ENCODE results near the gene HAND2. TPM values are rescaled to one million over a fixed set of nuclear protein-coding genes. Genes with fewer than 3 reads are reported as not detected.

HAND2 gene
- total RNA-seq, 1 donor from 2014 or later: not detected

DNA sequence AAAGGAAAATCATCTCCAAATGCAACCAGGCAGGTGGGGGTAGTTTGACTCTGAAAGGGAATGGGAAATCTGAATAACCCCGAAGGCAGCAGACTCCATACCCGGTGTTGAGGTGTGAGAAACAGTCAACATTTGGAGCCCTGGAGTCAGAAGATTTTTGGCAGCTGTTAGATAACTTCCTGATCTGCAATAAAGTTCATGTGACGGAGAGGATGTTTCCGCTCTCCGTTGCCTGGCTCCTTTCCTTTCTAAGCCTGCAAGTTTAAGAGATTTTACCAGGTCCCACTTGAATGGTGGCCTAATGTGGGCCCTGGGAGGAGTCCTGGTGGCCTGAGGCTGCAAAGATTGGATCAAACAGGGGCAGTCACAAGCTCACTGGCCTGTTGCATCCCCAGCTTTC lies 27.7 kb downstream of the HAND2 start:
- Mint-ChIP-seq H3K27me3 (ENCODE audit: unreplicated experiment) (peaks cover 37% of the 10 kb centered on the region), H3K4me3 (ENCODE audit: unreplicated experiment) (no peak overlapping the region), H3K9me3 (ENCODE audit: unreplicated experiment) (peaks cover 7% of the 10 kb centered on the region), H3K36me3 (ENCODE audit: unreplicated experiment) (peaks cover 3% of the 10 kb centered on the region), H3K4me1 (ENCODE audit: low read depth, unreplicated experiment) (peaks cover 3% of the 10 kb centered on the region), H3K27ac (ENCODE audit: unreplicated experiment) (no peak overlapping the region)
- TF ChIP-seq, protein P1, sequence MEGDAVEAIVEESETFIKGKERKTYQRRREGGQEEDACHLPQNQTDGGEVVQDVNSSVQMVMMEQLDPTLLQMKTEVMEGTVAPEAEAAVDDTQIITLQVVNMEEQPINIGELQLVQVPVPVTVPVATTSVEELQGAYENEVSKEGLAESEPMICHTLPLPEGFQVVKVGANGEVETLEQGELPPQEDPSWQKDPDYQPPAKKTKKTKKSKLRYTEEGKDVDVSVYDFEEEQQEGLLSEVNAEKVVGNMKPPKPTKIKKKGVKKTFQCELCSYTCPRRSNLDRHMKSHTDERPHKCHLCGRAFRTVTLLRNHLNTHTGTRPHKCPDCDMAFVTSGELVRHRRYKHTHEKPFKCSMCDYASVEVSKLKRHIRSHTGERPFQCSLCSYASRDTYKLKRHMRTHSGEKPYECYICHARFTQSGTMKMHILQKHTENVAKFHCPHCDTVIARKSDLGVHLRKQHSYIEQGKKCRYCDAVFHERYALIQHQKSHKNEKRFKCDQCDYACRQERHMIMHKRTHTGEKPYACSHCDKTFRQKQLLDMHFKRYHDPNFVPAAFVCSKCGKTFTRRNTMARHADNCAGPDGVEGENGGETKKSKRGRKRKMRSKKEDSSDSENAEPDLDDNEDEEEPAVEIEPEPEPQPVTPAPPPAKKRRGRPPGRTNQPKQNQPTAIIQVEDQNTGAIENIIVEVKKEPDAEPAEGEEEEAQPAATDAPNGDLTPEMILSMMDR (IDR thresholded peaks at IDR 0.05; ENCODE audit: partially characterized antibody, unreplicated experiment): no peak
- DNase-seq: no peak

DNA sequence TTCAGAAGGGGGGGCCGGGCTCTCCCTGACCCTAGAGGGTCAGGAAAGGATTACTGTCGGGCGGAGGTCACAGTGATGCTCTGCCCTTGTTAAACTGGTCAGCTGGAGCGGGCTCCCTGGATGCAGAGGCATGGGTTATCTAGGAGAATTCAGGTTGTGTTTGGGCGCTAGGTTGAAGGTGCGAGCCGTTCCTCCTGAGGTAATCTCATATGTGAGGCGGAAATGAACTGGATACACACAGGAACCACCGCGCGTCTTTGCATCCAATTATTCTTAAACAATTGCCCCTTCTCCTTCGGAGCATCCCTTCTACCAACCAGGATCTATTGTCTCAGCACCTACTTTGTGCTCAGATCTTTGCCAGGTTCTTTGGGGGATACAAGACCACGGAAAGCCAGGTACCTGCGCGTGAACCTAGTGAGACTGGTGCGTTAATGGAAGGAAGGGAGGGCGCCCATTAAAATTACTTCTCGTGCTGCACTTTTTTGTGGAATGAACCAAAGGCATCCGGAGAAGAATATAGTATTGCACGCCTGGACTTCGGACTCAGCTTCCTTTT lies 28.4 kb downstream of the HAND2 start:
- H3K27ac Mint-ChIP-seq (ENCODE audit: unreplicated experiment): no peak overlapping the region
- peaks cover 3% of the 10 kb centered on the region for H3K4me1 Mint-ChIP-seq (ENCODE audit: low read depth, unreplicated experiment)
- peaks cover 7% of the 10 kb centered on the region for H3K9me3 Mint-ChIP-seq (ENCODE audit: unreplicated experiment)
- peaks cover 3% of the 10 kb centered on the region for H3K36me3 Mint-ChIP-seq (ENCODE audit: unreplicated experiment)
- no peak for DNase-seq
- H3K27me3 Mint-ChIP-seq (ENCODE audit: unreplicated experiment): peaks cover 36% of the 10 kb centered on the region
- peak overlapping the region; percentile 63 for H3K4me3 Mint-ChIP-seq (ENCODE audit: unreplicated experiment)
- TF ChIP-seq, protein P1 (IDR thresholded peaks at IDR 0.05; ENCODE audit: partially characterized antibody, unreplicated experiment): no peak

DNA sequence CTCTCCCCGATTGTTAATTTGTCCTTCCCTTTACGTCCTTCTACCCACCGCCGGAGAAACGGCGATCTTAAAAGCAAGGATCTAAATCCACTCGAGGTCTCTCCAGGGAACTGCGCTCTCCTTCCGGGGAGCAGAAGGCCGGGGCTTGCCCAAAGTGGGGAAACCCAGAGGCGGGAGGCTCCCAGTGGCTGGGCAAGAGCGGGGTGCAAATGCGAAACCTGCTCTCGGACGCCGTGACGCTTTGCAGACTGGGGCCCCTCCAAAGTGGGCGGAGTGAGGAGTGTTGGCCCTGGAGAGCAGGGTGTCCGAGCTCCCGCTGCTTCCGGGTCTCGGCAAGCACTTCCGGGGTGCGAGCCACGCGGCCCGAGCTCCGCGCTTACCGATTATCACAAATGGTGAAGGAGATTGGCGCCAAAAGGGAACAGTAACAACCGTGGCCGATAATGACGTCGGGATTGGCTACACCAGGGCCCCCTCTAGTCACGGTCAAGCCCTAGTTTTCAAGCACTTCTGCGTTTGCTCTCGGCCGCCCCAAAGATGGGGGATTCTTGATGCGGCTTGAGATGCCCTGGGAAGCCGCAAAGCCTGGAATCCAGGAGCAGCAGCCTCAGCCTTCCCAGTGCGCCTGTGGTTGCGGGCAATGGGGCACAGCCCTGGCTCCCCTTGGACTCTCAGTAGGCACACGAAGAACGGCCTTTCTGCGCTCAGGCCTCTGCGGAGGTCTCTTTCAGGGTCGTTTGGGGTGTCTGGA lies 29.0 kb downstream of the HAND2 start:
- Mint-ChIP-seq H3K27ac (ENCODE audit: unreplicated experiment) (no peak overlapping the region), H3K27me3 (ENCODE audit: unreplicated experiment) (peaks cover 33% of the 10 kb centered on the region), H3K4me3 (ENCODE audit: unreplicated experiment) (peak overlapping the region; percentile 63), H3K4me1 (ENCODE audit: low read depth, unreplicated experiment) (peaks cover 3% of the 10 kb centered on the region), H3K9me3 (ENCODE audit: unreplicated experiment) (peaks cover 7% of the 10 kb centered on the region), H3K36me3 (ENCODE audit: unreplicated experiment) (peaks cover 3% of the 10 kb centered on the region)
- TF ChIP-seq, protein P1 (IDR thresholded peaks at IDR 0.05; ENCODE audit: partially characterized antibody, unreplicated experiment): no peak
- no peak for DNase-seq

DNA sequence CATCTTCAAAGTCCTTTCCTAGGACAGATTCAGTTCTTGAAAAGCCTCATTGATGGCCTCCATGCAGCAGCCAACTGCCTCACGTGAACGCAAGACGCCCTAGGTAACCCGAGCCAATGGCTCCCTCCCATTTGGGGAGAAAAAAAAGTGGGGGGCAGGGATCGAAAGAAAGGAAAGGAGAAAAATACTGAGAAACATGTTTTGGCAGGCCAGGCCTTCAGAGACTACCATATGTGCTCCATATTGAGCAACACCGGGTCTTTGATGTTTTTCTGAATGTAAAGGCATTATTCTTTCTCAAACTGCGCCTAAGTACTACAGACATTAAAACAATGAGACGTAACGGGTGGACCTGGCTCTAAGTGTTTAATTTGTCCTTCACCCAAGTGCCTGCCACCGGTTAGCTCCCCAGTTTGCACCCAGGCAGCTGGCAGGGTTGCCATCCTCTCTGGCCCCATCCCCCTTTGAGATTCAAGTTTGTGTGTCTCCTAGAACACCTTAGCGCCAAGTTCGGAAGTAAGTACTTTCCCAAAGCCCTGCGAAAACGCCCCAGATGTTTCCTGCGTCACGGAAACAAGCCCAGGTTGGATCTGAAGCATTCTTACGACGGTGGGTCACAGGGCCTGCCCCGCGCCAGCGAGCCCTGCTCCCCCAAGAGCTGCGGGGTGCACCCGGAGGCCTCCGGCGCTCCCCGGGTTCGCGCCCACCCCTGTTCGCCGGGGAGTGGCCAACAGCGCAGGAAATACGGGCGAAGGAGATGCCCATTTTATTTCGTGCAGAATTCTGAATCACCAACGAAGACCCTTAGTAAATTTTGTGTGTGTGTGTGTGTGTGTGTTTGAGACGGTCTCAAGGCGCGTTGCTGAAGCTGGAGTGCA lies 30.1 kb downstream of the HAND2 start:
- Mint-ChIP-seq H3K4me1 (ENCODE audit: low read depth, unreplicated experiment) (peaks cover 3% of the 10 kb centered on the region), H3K27me3 (ENCODE audit: unreplicated experiment) (peaks cover 26% of the 10 kb centered on the region), H3K4me3 (ENCODE audit: unreplicated experiment) (peak overlapping the region; percentile 43), H3K36me3 (ENCODE audit: unreplicated experiment) (peaks cover 3% of the 10 kb centered on the region), H3K27ac (ENCODE audit: unreplicated experiment) (no peak overlapping the region), H3K9me3 (ENCODE audit: unreplicated experiment) (peaks cover 7% of the 10 kb centered on the region)
- no peak for DNase-seq
- TF ChIP-seq, protein P1 (IDR thresholded peaks at IDR 0.05; ENCODE audit: partially characterized antibody, unreplicated experiment): no peak
